NCI-H524 (cell line): ENCODE results near the gene SH3BP4.

ENCODE experiments used
- DNase-seq, 2 experiments: peaks; one replicate each; lab custom pipeline; 2025; lab: John Stamatoyannopoulos, UW

SH3BP4 gene

GRCh38 chr2:234999740-235000425, 48.1 kb downstream of the SH3BP4 start:
- DNase-seq: no peak

- no peak for DNase-seq
Measured at GRCh38 chr2:235000426-235001236, 48.8 kb downstream of the SH3BP4 start.

DNA sequence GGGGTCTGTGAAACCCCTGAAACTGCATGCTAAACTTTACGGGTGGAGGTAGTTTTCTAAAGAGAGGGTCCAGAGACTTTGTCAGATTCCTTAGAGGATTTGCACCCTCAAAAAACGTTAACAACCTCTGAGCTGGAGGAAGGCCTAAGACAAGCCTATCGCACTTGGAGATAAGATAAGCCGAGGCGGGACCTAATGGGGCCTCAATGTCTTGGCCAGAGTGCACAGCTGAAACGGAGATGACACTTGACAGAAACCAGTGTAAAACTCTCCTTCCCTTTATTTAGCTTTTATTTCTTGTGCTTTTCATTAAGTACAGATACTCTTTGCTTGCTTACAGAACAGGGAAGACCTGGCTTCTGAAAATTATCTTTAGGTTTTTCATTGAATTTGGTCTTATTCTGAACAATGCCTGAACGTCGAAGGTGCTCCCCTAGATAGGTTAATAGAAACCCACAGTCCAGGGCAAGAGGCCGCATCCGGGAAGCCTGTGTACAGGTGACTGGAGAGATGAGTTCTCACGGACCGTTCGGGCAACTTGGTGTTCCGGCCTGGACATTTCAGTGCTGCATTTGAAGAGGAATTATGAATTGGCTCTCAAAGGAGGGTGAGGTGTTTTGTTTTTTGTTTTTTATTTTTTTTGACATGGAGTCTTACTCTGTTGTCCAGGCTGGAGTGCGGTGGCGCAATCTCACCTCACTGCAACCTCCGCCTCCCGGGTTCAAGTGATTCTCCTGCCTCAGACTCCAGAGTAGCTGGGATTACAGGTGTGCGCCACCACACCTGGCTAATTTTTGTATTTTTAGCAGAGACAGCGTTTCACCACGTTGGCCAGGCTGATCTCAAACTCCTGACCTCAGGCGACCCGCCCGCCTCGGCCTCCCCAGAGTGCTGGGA, 49.7 kb downstream of the SH3BP4 start:
- DNase-seq: no peak

DNA sequence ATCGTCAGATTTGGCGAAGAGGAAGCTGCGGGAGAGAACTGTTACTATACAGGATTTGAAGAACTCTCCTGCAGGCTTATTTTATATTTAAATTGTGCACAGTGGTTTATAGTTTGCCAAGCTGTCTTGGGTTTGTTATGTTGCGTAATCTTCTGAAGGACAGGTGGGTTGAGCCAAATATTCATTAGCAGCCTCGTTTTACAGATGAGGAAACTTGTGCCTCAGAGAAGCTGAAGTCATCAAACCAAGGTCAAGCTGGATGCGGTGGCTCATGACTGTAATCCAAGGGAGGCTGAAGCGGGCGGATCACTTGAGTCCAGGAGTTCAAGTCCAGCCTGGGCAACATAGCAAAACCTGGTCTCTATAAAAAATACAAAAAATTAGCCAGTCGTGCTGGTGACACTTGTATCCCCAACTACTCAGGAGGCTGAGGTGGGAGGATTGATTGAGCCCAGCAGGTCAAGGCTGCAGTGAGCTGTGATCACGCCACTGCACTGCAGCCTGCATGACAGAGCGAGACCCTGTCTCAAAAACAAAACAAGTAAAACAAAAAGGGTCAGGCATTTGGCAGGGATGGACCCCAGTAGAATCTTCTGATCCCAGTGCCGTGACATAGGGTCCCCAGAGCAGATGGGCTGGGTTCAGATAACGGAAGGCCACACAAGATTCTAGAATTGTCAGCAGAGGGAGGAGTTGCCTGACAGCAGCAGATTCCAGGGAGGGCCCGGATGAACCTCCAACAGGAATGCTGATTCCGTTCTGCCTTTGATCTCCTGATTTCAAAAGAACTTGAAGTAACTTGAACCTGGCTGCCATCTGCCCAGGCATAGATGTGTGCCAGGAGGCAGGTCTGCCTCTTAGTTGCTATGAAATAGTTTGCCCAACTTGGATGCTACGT, 50.6 kb downstream of the SH3BP4 start:
- DNase-seq: peak; percentile 9 to 64

DNA sequence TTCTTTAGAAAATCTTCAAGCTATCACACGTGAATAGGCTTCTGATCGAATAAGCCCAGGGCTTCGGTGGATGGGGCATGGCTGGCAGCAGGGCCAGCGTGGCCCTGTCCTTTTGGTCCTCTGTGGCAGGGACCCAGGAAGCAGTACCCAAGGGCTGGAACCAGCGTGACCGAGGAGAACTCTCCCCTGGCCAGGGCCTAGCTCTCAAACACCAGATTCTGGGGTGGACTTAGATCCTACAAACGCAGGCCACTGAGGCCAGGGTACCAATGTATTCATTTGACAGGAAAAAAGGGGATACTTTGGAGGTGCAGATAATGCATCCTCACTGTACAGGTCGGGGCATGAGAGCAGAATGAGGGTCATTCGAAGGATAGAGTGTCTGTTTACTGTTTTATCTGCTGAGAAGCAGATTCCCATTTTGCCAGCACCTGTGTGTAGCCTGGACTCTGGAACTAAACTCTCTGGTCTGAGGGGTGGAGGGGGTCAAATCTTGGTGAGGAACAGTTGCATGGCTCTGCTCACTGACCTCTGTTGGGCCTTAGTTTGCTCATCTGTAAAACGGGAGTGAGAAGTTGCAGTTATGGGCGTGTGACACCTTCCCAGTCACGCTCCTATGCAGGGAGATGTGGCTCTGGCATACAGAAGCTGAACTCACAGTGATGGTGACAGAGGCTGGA, 51.4 kb downstream of the SH3BP4 start:
- DNase-seq: no peak

- no peak for DNase-seq
Measured at GRCh38 chr2:235004329-235004903, 52.6 kb downstream of the SH3BP4 start.

- DNase-seq: no peak
Measured at GRCh38 chr2:235005023-235005422, 53.2 kb downstream of the SH3BP4 start.

DNA sequence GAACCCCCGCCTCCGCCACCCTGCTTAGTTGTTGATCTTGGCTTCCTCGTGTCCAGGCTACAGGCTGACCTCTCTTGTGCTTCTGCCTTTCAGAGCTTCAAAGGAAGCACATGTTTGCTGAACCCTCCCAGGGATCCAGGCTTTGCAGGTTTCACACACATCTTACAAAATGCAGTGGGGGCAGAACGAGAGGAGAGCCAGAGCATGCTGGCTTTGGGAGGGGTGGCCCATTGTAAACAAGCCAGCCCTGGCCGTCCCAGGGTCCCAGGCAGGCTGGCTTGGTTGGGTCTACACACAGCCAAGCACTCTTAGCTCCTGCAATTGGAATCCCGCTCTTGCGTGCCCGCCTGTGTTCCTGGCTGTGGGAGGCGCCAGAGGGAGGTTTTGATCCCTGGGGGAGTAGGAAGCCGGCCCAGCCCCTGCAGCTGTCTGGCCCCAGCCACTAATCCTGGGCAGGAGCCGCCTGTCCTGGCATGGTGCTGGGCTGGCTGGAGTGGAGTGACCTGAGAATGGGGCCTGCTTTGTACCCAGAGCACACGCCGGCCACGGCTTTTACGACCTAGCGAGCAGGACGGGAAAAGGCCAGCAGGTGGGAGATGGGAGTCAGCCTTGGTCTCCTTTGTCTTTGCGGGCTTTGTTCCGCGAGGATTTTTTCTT, 53.9 kb downstream of the SH3BP4 start:
- peak; percentile 78 to 80 for DNase-seq

DNA sequence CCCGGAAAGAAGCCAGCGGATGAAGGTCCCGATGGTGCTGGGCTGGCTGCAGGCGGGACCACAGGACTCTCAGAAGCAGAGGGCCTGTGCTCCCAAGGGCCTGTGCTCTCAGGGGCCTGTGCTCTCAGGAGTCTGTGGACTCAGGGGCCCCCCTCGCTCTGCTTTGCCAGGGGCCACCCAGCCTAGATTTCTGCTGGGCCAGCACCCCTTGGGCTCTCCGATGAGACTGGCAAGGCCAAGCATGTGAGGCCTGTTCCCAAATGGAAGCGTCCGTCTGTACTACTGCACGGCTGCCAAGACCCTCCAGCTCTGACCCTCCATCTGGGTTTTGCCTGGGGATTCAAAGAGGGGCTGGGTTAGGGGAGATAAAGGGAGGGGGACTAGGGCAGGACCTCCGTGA, 54.6 kb downstream of the SH3BP4 start:
- DNase-seq: no peak

DNA sequence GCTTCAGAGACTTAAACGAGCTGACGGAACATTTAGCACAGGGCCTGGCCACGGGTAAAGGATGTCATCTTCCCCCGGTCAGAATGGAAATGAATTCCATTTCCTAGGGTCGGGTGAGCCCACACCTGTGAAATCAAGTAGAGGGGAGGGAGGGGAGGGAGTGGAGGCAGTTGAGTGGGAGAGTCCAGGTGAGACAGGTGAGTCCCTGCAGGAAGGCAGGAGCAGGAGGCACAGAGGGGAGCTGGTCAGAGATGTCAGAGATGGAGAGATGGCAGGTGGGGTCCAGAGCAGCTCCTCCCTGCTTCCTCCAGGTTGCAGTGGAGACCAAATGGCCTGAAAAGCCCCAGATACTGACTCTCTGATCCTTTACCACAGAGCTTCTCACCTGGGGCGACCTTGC, 55.2 kb downstream of the SH3BP4 start:
- no peak for DNase-seq

- no peak for DNase-seq
Measured at GRCh38 chr2:235007664-235008457, 56.0 kb downstream of the SH3BP4 start.

DNA sequence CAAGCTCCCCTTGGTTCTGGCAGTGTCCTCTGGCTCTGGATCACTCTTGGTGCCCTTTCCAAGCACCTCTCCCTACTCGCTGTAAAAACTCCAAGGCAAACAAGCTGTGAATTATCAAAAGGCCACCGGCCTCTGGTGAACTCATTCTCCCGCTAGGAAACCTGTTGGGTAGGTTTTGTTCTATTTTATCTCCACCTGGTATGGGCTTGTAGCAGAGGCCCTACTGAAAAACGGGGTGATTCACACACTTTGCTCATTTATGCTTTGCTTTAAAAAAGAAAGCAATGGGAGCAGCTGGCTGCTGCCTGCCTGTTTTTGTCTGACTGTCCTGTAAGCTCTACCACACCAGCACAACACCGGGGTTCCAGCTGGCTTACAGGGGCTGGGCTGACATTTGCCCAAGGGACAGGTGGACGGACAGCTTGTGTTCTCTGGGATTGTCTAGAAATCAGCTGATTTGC, 56.8 kb downstream of the SH3BP4 start:
- peak; percentile 18 to 80 for DNase-seq

- no peak for DNase-seq
Measured at GRCh38 chr2:235009081-235009480, 57.3 kb downstream of the SH3BP4 start.

DNA sequence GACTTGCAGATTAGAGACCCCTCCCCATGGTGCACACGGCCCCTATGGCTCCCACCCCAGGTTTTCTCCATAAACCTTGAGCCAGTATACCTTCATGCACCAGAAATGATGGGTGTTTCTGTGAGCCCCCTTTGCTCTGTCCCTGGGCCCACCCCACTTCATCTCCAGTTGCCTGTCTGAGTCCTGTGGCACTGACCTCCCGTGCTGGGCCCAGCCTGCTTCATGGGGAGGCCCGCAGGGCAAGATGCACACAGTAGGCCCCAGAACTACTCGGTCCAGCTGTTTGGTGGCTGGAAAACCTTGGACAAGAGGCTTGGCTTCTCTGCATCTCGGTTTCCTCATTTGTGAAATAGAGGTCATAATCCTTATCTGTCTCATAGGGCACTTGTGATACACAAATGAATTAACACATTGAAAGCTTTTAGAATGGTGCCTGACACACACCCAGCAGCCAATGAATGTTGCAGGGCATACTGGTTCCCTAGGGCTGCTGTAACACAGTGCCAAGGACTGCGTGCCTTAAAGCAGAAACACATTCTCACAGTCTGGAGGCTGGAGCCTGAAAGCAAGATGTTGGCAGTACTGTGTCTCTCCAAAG, 58.4 kb downstream of the SH3BP4 start:
- DNase-seq: no peak

GRCh38 chr2:235011607-235011928, 59.8 kb downstream of the SH3BP4 start:
- DNase-seq: no peak

GRCh38 chr2:235011929-235012631, 60.3 kb downstream of the SH3BP4 start:
- DNase-seq: peak in 1 of 2 experiments; percentile 26

GRCh38 chr2:235017441-235017840, 65.6 kb downstream of the SH3BP4 start:
- peak; percentile 77 to 94 for DNase-seq

DNA sequence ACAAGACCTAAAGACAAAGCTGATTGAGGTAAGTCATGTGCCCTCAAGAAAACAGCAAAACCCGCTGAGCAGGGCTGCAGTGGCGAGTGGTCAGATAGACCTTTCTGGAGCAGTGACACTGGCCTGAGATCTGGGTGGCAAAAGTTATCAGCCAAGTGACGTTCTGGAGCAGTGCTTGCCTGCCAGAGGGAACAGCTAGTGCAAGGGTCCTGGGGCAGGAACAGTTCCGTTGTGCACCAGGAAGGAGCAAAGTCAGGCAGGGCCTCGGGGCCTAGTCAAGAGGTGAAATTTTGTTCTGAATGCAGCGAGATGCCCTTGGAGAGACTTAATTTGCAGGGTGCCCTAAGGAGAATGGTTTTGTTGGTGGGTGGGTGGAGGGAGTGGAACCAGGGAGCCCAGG, 67.0 kb downstream of the SH3BP4 start:
- no peak for DNase-seq
